Fibroblast of skin of left quadriceps (primary cell): Measurements from ENCODE around the gene CCDC121.

Experiments used
- DNase-seq, 2 experiments: peaks; one replicate each; pipeline ENCODE4 v3.0.0-alpha.2; 2013; ENCODE audit warnings: low read depth in 2 of 2

The CCDC121 gene, protein sequence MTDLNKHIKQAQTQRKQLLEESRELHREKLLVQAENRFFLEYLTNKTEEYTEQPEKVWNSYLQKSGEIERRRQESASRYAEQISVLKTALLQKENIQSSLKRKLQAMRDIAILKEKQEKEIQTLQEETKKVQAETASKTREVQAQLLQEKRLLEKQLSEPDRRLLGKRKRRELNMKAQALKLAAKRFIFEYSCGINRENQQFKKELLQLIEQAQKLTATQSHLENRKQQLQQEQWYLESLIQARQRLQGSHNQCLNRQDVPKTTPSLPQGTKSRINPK

DNA sequence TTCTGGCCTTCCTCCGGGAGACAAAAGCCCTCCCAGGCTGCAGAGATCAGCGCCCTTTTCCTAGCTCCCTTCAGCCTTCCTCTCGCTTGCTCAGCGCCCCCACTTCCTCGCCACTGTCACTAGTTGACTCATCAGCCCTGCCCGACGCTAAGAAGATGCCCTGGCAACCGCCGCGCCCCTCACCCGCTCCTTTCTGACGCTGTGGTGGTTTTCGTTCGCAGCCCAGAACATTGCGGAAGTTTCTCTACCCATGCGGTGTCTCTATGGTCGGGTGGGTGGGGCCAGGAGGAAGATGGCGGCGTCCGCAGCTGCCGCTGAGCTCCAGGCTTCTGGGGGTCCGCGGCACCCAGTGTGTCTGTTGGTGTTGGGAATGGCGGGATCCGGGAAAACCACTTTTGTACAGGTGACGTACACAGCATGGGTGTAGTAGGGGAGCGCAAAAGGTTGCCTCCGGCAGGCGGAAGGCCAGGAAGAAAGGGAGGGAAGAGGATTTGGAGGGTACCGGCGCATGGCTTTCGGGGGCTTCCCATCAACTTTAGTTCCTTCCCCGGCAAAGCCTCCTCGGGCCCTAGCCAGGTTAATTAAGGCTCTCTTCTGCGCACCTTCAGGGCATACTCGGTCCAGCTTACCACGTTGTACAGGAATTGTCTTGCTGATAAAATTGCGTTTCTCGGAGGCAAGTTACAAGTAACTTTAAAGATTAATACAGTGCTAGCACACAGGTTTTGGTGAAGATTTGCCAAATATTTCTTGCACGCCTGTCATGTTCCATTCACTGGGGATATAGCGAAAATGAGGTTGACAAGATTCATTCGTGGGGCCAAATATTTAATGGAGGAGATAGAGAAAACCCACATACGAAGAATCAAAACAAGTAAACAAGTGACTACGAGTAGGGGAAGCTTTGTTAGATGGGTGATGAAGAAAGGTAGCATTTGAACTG, at the start of gene CCDC121, which contains the start of gene GPN1:
Gene CCDC121, minus strand, starts transcription at position 246 of the 943 bp plus-strand sequence. CDS start 1,213 bp downstream, outside the sequence.
Gene GPN1, plus strand, starts transcription at position 284 of the 943 bp plus-strand sequence. Its CDS starts 9 bp downstream, at position 293.
- DNase-seq = peak; percentile 77 to 78

DNA sequence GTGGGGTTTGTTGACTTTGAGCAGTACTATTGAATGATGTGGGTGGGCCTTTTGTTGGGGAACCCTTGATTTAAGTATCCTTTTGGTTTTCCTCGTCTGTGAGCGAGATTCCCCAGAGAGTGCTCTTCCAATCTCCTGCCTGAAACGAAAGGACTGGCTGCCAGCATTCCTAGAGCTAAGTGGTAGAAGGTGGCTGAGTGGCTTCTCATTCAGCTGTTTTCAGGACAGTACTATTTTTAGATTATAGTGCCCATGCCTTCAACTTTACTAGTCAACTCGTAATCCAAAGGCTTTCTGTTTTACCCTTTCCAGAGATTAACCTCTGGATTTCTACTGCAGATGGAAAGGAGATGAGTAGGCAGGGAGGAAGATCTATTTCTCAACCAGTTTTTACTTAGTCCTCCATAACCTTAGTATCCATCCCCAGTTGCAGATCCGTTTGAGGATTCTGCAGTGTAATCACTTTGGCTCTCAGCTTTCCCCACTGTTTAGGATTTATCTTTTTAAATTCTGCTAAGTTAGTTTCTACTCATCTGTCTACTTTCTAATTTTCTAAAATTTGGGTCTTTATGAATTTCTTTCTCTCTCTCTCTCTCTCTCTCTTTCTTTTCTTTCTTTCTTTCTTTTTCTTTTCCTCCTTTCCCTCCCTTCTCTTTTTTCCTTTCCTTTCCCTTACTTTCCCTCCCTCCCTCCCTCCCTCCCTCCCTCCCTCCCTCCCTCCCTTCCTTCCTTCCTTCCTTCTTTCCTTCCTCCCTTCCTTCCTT, 44.1 kb upstream of the CCDC121 start:
- DNase-seq = no peak

- no peak for DNase-seq
These were observed 42.4 kb upstream of the CCDC121 start for GRCh38 chr2:27671235-27671634.

- no peak for DNase-seq
These were observed 38.6 kb upstream of the CCDC121 start for GRCh38 chr2:27667446-27667845.

DNA sequence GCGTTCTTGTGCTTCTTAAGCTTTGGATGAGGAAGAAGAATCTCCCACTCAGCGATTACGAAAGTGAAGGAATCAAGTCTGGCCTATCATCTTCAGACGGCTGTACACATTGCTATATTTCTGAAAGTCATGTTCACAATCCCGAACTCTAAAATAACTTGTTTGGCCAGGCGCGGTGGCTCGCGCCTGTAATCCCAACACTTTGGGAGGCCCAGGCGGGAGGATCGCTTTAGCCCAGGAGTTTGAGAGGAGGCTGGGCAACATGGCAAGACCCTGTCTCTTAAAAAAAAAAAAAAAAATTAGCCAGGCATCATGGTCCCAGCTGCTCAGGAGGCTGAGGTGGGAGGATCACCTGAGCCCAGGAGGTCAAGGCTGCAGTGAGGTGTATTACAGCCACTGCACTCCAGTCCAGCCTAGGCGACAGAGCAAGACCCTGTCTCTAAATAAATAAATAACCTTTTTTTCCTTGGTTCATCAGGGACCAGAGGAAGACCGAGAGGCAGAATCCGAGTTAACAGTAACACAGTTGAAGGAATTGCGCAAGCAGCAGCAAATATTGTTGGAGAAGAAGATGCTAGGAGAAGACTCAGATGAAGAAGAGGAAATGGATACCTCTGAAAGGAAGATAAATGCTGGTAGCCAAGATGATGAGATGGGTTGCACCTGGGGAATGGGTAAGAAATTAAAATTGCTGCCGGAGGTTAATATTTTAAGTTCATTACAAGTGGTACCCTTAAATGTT, 36.0 kb upstream of the CCDC121 start:
- no peak for DNase-seq

GRCh38 chr2:27664154-27664574, 35.4 kb upstream of the CCDC121 start:
- DNase-seq = no peak

GRCh38 chr2:27663285-27664153, 34.7 kb upstream of the CCDC121 start, which contains the start of the genes SLC4A1AP and SUPT7L:
Gene SLC4A1AP (plus strand): TSS chr2:27663889. CDS start chr2:27663915, 26 bp downstream.
Gene SUPT7L (minus strand): TSS chr2:27663614. CDS start chr2:27662192, 1,422 bp downstream.
- DNase-seq = peak; percentile 73 to 74

GRCh38 chr2:27661371-27661770, 32.6 kb upstream of the CCDC121 start:
- no peak for DNase-seq

DNA sequence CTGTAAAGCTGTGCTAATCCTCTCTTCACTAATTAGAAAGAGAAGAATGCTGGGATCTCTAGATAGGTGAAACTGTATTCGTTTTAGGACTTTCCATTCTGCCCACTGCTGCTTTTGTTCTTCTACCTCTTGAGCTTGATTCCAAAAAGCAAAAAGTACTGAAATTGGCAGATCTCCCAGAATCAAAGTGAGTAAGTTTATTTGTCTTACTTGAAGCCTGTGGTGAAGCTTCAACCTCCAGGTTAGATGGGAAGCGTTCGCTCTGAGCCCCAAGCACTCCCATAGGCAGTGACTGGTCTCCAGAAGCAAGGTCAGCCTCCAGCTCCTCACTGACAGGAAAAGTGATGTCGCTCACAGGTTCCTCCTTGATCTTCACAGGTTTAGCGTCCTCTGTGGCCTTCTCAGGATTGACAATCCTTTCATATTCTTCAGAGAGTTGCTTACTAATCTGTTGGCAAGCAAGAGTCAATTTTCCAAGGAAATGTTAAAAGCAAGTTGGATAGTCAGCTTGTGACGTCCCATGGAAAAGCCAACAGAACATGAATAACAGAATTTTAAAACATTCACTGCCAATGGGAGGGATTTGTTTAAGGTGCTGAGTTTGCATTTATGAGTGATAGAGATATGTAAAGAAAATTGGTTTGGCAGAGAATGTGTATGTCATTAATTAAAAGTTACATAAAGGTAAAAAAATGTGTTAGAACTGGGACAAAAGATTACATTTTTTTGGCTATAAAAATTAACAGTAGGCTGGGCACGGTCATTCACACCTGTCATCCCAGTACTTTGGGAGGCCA, 26.5 kb upstream of the CCDC121 start:
- peak; percentile 9 to 13 for DNase-seq

DNA sequence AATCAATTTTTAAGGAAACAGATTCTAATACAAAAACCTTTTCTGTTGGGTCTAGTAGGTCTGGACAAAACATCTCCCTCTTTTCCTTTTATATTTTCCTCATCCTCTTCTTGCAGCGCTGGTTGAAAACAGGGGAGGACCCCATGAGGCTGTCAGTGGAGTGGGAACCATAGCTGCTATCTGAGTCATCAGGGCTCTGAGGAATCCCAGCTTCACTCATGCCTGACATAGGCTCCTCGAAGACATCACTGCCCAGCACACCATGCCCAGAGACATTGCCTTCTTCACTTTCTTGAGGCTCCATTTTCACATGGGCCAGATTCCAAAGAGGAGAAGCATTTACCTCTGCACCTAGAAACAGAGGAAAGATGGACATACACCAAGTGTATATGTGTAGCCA, 24.6 kb upstream of the CCDC121 start:
- DNase-seq = no peak

- no peak for DNase-seq
These were observed 24.0 kb upstream of the CCDC121 start for GRCh38 chr2:27652790-27653189.

- DNase-seq = no peak
These were observed 23.5 kb upstream of the CCDC121 start for GRCh38 chr2:27652341-27652740.

GRCh38 chr2:27651056-27651455, 22.2 kb upstream of the CCDC121 start:
- no peak for DNase-seq

DNA sequence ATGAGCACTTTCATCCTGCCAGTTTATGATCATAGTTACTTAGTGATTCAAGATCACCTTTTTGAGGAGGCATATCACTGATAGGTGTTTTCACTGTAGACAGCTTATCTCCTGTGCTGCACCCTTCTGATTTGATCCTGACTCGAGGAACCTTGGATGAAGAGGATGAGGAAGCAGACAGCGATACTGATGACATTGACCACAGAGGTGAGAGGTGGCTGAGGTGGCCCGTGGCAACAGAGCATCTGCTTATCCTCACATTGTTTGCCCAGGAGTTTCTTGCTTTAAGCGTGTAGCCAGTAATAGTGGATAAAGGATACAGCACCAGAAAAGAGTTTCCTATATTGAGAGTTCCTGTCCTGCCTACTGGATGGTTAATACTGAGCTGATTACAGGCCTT, 18.9 kb upstream of the CCDC121 start:
- DNase-seq = no peak

DNA sequence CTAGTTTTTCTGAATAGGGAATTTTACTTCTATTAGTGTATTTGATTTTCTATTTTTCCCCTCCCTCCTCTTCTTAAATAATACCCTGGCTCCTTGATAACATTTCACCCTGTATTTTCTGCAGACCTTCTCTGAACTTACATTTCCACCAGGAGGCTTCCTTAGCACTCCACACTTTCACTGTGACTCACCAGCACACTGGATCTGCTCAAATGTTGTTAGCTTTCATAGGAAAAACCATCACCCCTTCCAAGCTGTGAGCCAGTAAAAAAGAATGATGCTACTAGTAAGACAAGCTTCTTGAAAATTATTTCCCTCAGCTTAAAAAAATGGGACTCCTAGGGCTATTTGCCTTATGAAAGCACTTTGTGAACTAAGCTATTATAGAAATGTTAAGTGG, 18.5 kb upstream of the CCDC121 start:
- DNase-seq = no peak

DNA sequence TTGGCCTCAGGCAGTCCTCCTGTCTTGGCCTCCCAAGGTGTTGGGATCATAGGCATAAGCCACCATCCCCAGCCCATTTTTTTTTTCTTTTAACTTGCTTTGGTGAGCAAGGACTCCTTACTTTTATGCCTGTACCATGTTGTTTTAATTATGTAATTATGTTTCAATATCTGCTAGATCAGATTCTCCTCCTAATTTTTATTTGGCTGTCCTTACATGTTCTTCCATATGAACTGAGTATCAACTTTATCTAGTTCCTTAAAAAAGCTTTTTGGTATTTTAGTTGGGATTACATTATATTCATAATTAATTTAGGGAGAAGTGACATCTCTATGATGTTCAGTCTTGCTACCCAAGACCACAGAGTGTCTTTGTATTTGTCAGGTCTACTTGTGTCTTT, 16.4 kb upstream of the CCDC121 start:
- no peak for DNase-seq

GRCh38 chr2:27640722-27641245, 12.0 kb upstream of the CCDC121 start:
- DNase-seq = no peak

GRCh38 chr2:27638709-27639108, 9.9 kb upstream of the CCDC121 start:
- DNase-seq = peak; percentile 94 to 95
